ENCODE measurements around the gene LRBA. TPM values are rescaled to one million over a fixed set of nuclear protein-coding genes. Genes with fewer than 3 reads are reported as not detected.

Gene LRBA
- total RNA-seq, 1 donor from 2014 or later = 63.4 TPM

DNA sequence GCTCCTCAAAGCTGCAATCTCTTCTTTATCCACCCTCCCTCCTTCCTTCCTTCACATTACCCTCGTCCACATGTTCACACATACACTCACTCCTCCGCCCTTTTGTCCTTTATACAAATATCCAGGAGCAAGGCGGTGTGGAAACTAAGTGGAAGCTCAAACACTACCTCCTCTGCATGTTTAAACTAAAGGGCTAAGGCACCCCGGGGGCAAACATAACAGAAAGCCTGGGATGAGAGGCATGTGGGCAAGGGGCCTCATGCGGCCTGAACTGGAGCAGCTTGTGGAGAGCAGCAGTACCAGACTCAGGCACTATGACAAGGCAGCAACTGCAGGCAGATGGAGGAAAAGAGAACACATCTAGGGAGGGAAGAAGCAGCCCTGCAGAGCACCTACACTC is 423.7 kb downstream of the LRBA start:
- DNase-seq (ENCODE audit: low read depth, low spot score) = no peak

- no peak for DNase-seq (ENCODE audit: low read depth, low spot score)
Observed at GRCh38 chr4:150590631-150591030, 424.5 kb downstream of the LRBA start.

DNA sequence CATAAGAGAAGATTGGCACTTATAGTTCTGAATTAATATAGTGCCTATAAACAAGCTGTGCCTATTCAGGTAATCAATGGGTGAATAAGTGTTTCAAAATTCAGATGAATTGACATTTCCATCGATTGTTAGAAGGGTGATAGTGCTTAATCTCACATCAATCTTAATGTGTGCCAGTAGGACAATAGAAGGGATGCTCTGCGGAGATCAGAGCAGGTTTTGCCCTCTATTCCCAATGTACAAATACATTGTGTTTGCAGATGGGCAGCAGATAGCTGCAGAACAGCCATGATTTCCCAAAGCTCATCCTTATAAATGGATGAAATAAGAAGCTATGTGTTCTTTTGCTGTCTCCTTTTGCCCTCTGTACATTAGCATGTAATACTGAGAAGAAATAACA is 425.9 kb downstream of the LRBA start:
- no peak for DNase-seq (ENCODE audit: low read depth, low spot score)

DNA sequence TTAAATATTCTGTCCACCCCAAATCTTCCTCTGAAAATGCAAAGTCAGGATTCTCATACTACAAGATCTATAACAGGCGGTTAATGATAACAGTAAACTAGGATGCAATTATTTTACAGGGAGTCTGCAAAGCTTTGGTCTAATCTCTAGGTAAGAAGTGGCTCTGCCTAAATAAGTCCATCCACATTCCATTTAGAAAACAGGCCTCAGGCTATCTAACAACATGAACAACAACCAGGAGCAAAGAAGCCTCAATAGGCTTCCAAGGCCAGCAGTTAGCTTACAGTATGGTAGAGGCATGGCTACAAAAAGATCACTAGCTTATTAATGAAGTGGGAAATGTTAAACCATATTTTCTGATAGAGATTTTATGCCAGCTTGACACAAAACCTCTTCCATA is 426.8 kb downstream of the LRBA start:
- DNase-seq (ENCODE audit: low read depth, low spot score) = no peak

DNA sequence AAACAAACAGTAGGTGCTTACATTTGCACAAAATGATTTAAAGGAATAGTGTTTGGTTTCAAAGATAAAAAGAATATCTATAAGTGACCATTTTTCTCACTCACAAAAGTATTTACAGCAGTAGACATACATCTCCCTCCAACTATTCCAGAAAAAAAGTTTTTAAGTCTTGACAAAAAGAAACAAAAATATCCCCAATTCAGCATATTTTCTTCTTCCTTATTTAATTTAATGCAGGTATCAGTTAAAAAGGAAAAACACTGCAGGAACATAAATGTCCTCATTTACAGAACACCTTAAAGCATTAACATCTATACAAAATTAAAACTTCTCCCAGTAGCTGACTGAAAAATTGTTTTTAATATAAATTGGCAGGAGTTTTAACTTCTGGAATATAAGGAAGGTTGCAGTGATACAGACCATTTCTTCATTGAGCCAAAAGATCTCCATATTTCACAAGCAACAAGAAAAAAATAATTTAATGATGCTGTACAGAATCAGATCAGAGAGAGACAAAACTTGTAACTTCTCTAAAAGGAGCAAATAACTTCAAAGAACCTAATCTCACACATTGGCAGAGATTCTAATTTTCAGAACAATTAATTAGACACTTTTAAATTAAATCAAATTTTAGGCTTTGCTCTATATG is 428.8 kb downstream of the LRBA start:
- DNase-seq (ENCODE audit: low read depth, low spot score) = no peak

- no peak for DNase-seq (ENCODE audit: low read depth, low spot score)
Observed at GRCh38 chr4:150585611-150586010, 429.5 kb downstream of the LRBA start.

GRCh38 chr4:150584111-150584915 is 430.8 kb downstream of the LRBA start:
- DNase-seq (ENCODE audit: low read depth, low spot score) = no peak

- DNase-seq (ENCODE audit: low read depth, low spot score) = no peak
Observed at GRCh38 chr4:150583287-150584110, 431.6 kb downstream of the LRBA start.

DNA sequence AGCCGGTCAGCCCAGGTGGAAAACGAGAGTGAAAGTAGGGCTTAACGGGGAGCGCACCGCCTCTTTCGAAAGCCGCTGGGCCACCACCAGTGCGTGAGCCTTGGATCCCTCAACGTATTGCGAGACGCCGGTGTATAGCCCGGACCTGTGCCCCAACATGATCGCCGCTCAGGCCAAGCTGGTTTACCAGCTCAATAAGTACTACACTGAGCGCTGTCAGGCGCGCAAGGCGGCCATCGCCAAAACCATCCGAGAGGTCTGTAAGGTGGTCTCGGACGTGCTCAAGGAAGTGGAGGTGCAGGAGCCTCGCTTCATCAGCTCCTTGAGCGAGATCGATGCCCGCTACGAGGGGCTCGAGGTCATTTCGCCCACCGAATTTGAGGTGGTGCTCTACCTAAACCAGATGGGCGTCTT is 432.2 kb downstream of the LRBA start:
- no peak for DNase-seq (ENCODE audit: low read depth, low spot score)

- DNase-seq (ENCODE audit: low read depth, low spot score) = no peak
Observed at GRCh38 chr4:150582146-150582872, 432.8 kb downstream of the LRBA start, which contains the start of gene MAB21L2. MAB21L2 (plus strand) TSS chr4:150582151; CDS start chr4:150583030, 879 bp downstream.

DNA sequence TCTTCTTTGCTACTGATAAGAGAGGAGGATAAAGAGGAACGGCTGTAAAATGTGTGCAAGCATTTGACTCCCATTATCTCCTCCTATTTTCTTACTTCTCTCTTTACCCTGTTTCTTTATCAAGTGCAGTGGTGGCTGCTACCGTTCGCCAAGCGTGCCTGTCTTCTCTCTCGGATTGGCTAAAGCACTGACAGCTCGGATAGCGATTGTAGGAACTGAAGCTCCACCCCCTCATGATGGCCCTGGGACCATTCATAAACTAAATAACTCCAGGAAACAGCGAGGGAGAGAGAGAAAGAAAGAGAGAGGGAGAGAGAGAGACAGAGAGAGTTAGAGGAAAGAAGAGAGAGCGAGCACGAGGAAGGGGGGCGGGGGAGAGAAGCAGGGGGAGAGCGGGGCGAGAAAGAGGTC is 433.4 kb downstream of the LRBA start:
- DNase-seq (ENCODE audit: low read depth, low spot score) = no peak

- DNase-seq (ENCODE audit: low read depth, low spot score) = no peak
Observed at GRCh38 chr4:150581056-150581605, 434.0 kb downstream of the LRBA start.

DNA sequence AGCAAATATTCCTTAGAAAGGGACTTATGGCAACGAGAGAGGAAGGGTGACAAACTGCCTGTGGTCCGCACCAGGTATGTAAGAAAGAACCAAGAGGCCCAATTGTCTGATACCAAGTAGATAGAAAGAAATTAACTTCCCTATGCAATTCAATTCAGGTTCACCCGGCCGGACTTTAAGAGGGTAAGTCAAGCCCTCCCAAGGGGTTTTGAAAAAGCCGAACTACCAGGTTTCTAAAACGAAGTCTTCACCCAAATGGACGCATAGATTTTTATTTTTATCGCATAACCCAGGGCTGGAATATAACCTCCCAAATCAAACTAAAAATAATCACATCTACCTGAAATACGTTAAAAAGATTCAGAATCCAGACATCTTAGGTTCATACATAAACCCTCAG is 434.8 kb downstream of the LRBA start:
- DNase-seq (ENCODE audit: low read depth, low spot score) = no peak

- no peak for DNase-seq (ENCODE audit: low read depth, low spot score)
Observed at GRCh38 chr4:150579551-150580234, 435.4 kb downstream of the LRBA start.

GRCh38 chr4:150578745-150579501 is 436.2 kb downstream of the LRBA start:
- DNase-seq (ENCODE audit: low read depth, low spot score) = no peak

- DNase-seq (ENCODE audit: low read depth, low spot score) = no peak
Observed at GRCh38 chr4:150577796-150578195, 437.3 kb downstream of the LRBA start.

- no peak for DNase-seq (ENCODE audit: low read depth, low spot score)
Observed at GRCh38 chr4:150574678-150575077, 440.4 kb downstream of the LRBA start.

DNA sequence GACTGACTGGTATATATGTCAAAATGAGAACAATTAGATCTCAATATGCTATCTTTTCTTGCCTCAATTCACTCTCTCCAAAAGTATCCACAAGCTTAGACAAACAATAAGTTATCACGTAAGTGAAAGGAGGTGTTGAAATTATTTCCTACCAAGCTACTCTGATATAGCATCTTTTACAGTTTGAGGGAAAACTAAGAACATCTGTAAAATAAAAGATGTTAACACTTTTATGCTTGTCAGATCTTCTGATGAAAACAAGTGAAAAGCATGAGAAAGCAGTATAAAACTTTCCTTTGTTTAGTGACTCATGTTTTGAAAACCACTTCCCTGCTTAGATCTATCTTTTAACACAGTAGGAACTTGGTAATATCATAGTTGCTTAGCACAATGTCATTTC is 441.6 kb downstream of the LRBA start:
- DNase-seq (ENCODE audit: low read depth, low spot score) = no peak

DNA sequence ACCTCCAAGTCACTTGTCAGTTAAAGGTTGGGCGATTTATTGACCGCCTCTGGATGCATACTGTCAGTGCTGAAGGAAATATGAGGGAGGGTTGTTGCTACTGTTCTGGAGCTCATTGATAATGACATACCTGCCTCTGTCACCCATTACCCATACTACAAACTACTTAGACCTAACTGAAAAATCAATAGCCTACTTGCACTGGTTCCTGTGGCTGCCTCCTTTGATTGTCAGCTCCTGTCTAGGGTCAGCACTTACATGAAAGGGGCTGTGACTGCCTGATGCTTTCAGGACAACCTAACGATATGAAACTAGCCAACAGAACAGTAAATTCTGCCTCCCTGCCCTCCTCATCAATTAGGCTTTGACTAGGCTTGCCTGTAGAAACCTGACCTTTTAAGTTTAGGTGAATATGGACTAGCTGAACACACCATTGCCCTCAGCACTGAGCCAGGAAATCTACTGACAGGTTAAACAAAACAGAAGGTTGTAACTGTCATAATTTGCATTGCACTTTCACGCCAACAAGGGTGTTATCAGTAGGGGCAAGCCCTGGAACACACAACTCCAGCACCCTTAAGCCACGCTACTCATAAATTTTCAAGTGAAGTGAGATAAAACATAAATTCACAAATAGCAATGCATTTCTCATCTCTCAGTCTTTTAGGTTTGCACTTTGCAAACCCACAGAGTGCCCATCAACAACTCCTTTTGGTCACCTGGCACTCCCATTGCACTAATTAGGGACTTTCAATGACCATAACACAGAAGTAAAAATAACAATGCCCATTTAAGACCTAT is 442.2 kb downstream of the LRBA start:
- DNase-seq (ENCODE audit: low read depth, low spot score) = no peak

All from pulmonary artery endothelial cell (primary cell).